ENCODE results near the gene NBL1.
A peak's percentile ranks its signal among the peaks of the same experiment; 100 is the strongest.

NBL1 gene

DNA sequence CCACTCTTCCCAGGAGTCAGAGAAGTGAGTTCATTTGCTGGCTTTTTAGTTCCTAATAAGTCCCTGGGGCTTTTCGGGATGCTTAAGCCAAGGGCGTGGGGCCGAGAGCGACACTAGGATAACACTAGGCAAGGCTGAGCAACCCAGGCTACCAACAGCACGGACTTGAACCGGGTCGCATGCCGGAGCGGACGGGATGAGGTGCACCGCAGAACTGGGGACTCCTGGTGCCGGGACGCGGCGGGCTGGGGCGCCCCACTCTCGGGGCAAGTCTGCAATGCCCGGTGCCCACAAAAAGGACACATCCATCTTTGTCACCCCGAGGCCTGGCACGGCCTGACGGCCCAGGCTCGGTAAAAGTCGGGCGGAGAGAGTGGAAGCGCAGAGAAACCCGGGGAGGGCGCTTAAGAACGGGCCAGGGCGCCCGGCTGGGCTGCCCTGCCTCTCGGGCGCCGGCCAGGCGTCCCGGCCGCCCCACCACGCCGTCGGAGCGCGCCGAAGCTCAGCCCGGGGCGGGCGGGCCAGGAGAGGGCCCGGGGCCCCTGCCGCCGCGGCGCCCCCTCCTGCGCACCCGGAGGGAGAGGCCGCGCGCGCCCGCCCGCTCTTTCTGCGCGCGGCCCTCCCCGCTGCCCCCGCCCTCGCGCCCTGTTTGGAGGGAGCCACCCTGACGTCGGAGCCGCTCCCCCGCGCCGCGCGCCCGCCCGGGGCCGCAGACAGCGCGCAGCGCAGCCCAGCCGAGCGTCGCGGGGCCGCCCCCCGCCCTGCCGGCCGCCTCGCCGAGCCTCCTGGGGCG is at the start of gene NBL1:
Gene NBL1 (plus strand): TSS at position 710 of the 793 bp plus-strand sequence. CDS start 10,720 bp downstream, outside the sequence.
- peak within 1 kb of the TSS; percentile 68 to 82 (median 77) for H3K9ac ChIP-seq
- H3K27me3 ChIP-seq: peaks cover 57 to 83% (median 72%) of the 10 kb centered on the region in 11 experiments
- H3K4me3 ChIP-seq: peak within 1 kb of the TSS; percentile 76 to 83 (median 80)
- no peaks in the 10 kb centered on the region for H3K36me3 ChIP-seq
- H3K27ac ChIP-seq: peak within 1 kb of the TSS in 10 of 11 experiments; percentile 25 to 60 (median 48); a peak in 18 of 22 replicates
- no peaks in the 10 kb centered on the region for H3K9me3 ChIP-seq (replicated peaks in 1 of 11)
- TF ChIP-seq Cebpa-rat (IDR thresholded peaks at IDR 0.05): no peak
- peak within 1 kb of the TSS; percentile 86 to 100 (median 95) for H3K4me2 ChIP-seq
- peaks cover 0 to 51% (median 29%) of the 10 kb centered on the region in 11 experiments; a peak in 17 of 22 replicates for H4K20me1 ChIP-seq
- H3K4me1 ChIP-seq: peaks cover 0 to 27% (median 15%) of the 10 kb centered on the region in 10 experiments; a peak in 16 of 20 replicates

- Histone ChIP-seq H3K9me3 (replicated peaks in 1 of 11) (no peaks in the 10 kb centered on the region), H3K4me3 (peak overlapping the region; percentile 80 to 98 (median 92)), H3K27ac (peak overlapping the region; percentile 89 to 97 (median 92)), H3K27me3 (no peaks in the 10 kb centered on the region), H3K36me3 (peaks cover 9 to 30% (median 22%) of the 10 kb centered on the region in 11 experiments), H4K20me1 (peaks cover 12 to 35% (median 25%) of the 10 kb centered on the region in 11 experiments; a peak in 19 of 22 replicates), H3K4me2 (peak overlapping the region; percentile 74 to 96 (median 85)), H3K9ac (peak overlapping the region; percentile 91 to 99 (median 96)), H3K4me1 (peaks cover 17 to 44% (median 29%) of the 10 kb centered on the region in 10 experiments)
- no peak for TF ChIP-seq Cebpa-rat (IDR thresholded peaks at IDR 0.05)
Measured at GRCh38 chr1:19596065-19596713, 47.9 kb upstream of the NBL1 start.

DNA sequence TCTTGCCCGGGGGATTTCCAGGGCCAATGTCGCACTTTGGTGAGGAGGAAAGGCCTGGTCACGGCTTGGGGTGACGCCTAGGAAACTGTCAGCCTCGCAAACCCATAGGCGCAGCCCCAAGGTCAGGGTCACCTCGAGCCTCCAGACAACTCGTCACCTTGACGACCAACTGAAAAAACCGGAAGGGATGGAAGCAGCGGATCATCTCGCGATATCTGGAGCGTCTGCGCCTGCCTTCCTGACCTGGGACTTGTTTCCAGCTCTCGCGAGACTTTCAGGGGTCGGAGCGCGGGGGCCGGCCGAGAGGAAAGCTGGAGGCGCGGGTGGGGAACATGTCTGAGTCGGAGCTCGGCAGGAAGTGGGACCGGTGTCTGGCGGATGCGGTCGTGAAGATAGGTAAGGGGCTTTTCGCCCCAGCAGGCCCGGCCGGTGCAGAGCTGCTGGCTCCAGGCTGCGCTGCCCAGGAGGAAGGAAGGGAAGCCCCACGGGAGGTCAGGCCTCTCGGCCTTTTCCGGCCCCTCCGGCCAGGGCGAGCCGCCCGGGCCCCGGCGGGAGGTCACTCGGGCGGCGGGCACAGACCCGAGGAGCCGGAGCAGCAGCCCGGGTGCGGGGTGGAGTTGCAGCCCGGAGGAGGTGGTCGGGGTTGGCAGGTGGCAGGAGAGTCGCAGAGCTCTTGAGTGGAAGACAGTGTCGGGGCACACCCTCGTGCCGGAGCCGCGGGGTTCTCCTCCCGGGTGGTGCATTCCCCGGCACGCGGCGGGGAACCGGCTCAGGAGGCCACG is 47.2 kb upstream of the NBL1 start:
- Histone ChIP-seq H3K27ac (peak overlapping the region; percentile 89 to 97 (median 92)), H3K36me3 (peaks cover 14 to 37% (median 26%) of the 10 kb centered on the region in 11 experiments), H3K9ac (peak overlapping the region; percentile 91 to 99 (median 96)), H4K20me1 (peaks cover 19 to 42% (median 32%) of the 10 kb centered on the region in 11 experiments; a peak in 20 of 22 replicates), H3K4me1 (peaks cover 17 to 45% (median 29%) of the 10 kb centered on the region in 10 experiments), H3K27me3 (no peaks in the 10 kb centered on the region), H3K4me2 (peak overlapping the region; percentile 74 to 96 (median 85)), H3K9me3 (replicated peaks in 1 of 11) (no peaks in the 10 kb centered on the region), H3K4me3 (peak overlapping the region; percentile 80 to 98 (median 92))
- TF ChIP-seq Cebpa-rat (IDR thresholded peaks at IDR 0.05): no peak

DNA sequence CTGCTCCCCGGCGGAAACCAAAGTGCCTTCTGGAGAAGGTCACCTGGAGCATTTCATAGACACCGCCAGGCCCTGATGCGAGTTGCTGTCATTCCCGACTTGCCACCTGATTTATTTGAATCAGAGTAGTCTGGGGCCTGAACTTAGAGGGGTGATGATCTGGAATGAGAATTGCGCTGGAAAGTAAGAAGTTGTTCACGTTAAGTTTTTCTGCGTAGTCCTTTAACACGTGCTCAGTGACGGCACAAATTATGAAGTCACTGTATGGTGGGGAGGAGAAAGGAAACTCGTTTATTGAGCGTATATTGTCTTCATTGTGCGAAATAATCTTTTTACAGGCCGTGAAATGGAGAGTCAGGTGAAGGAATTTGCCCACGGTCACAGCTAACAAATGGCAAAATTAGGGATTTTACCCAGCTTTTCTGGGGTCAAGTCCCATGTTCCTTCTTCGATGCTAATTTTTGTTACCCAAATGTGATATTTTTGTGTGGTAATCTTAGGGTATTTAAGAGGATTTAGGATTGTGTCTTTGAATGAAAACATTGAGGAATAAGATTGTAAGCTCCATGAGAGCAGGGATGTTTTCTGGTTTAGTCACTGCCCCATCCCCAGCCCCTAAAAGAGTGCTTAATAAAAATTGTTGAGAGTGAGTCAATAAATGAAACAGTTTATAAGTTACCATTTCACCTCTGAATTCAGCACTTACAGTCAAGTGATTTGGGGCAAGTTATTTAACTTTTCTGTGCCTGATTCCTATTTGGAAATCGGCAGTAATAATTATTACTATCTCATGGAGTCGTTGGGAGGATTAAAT is 46.4 kb upstream of the NBL1 start:
- Histone ChIP-seq H4K20me1 (peaks cover 25 to 50% (median 40%) of the 10 kb centered on the region in 11 experiments; a peak in 21 of 22 replicates), H3K4me1 (peaks cover 17 to 45% (median 29%) of the 10 kb centered on the region in 10 experiments), H3K27ac (peak overlapping the region; percentile 89 to 97 (median 92)), H3K9me3 (replicated peaks in 1 of 11) (no peaks in the 10 kb centered on the region), H3K4me2 (peak overlapping the region; percentile 66 to 95 (median 84)), H3K27me3 (no peaks in the 10 kb centered on the region), H3K4me3 (peak overlapping the region; percentile 80 to 98 (median 92)), H3K36me3 (peaks cover 19 to 45% (median 33%) of the 10 kb centered on the region in 11 experiments), H3K9ac (peak overlapping the region; percentile 91 to 99 (median 96))
- no peak for TF ChIP-seq Cebpa-rat (IDR thresholded peaks at IDR 0.05)

- TF ChIP-seq Cebpa-rat (IDR thresholded peaks at IDR 0.05): no peak
- H3K27me3 ChIP-seq: no peaks in the 10 kb centered on the region
- no peak overlapping the region for H3K4me3 ChIP-seq
- H3K9ac ChIP-seq: no peak overlapping the region
- peaks cover 26 to 66% (median 50%) of the 10 kb centered on the region in 11 experiments for H3K36me3 ChIP-seq
- no peaks in the 10 kb centered on the region for H3K9me3 ChIP-seq (replicated peaks in 1 of 11)
- peak overlapping the region in 5 of 11 experiments; percentile 18 to 88 (median 81); a peak in 9 of 22 replicates for H3K4me2 ChIP-seq
- H4K20me1 ChIP-seq: peaks cover 46 to 71% (median 61%) of the 10 kb centered on the region in 11 experiments; a peak in 21 of 22 replicates
- peaks cover 20 to 57% (median 35%) of the 10 kb centered on the region in 10 experiments for H3K4me1 ChIP-seq
- H3K27ac ChIP-seq: no peak overlapping the region
Measured at GRCh38 chr1:19599810-19600209, 44.3 kb upstream of the NBL1 start.

GRCh38 chr1:19602486-19602885 is 41.6 kb upstream of the NBL1 start:
- H3K27me3 ChIP-seq: no peaks in the 10 kb centered on the region
- H3K4me3 ChIP-seq: no peak overlapping the region
- H3K9me3 ChIP-seq (replicated peaks in 1 of 11): no peaks in the 10 kb centered on the region
- peaks cover 26 to 70% (median 52%) of the 10 kb centered on the region in 11 experiments for H3K36me3 ChIP-seq
- no peak overlapping the region for H3K9ac ChIP-seq
- no peak overlapping the region for H3K4me2 ChIP-seq
- H3K27ac ChIP-seq: no peak overlapping the region
- TF ChIP-seq Cebpa-rat (IDR thresholded peaks at IDR 0.05): no peak
- H4K20me1 ChIP-seq: peaks cover 72 to 98% (median 88%) of the 10 kb centered on the region in 11 experiments
- peaks cover 31 to 70% (median 48%) of the 10 kb centered on the region in 10 experiments for H3K4me1 ChIP-seq

DNA sequence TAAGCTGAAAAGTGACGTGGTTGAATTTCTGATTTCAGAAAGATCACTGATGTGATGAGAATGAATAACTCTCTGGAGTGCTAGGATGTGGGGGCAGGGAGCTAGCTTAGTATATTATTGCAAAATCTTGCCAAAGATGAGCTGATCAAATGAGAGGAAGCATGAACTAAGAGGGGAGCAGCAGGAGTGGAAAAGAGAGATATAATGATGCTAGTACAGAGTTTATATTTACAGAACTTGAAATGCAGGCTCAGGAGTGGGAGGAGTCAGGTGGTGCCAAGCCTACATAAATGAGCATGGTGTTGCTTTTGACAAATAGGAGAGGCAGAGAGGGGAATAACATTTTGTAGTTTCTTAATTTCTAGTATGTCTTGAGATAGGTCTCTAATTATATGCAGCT is 38.1 kb upstream of the NBL1 start:
- peak overlapping the region; percentile 14 to 50 (median 34); a peak in 18 of 22 replicates for H3K4me2 ChIP-seq

More for the DNA sequence above, 38.1 kb upstream of the NBL1 start:
- peaks cover 16 to 41% (median 26%) of the 10 kb centered on the region in 10 experiments for H3K4me1 ChIP-seq
- no peak overlapping the region for H3K4me3 ChIP-seq
- H3K27me3 ChIP-seq: no peaks in the 10 kb centered on the region
- H3K36me3 ChIP-seq: peaks cover 24 to 66% (median 51%) of the 10 kb centered on the region in 11 experiments
- H3K9ac ChIP-seq: no peak overlapping the region
- peaks cover 80 to 100% (median 98%) of the 10 kb centered on the region in 11 experiments for H4K20me1 ChIP-seq
- no peaks in the 10 kb centered on the region for H3K9me3 ChIP-seq (replicated peaks in 1 of 11)
- H3K27ac ChIP-seq: no peak overlapping the region
- no peak for TF ChIP-seq Cebpa-rat (IDR thresholded peaks at IDR 0.05)

All from BLaER1 treated with 17β-estradiol and CSF1 and Interleukin-3, amounts not matched to agents 10 nM and 100 nM (cell line).